ENCODE results near the gene CARD6. TPM values are rescaled to one million over a fixed set of nuclear protein-coding genes. Genes with fewer than 3 reads are reported as not detected.

Gene CARD6
- total RNA-seq, 4 donors from 2014 or later, result 2.2 to 5.4 (median 3.6) TPM

- DNase-seq (ENCODE audit: low spot score in 2 of 2), result no peak
- WGBS, 2 donors, result 38 to 51% methylated on average over 13 of the region's 13 CpGs
- H3K4me3 ChIP-seq (ENCODE audit: low read depth, poor library complexity, severe bottlenecking), result peak overlapping the region; percentile 93
- no peak for TF ChIP-seq CTCF (IDR thresholded peaks at IDR 0.05)
- no peak for TF ChIP-seq POLR2A (IDR thresholded peaks at IDR 0.05)
- intact Hi-C loops (cut with DNase I; ENCODE audit: low total_unique reads), result no loop called here
Observed at GRCh38 chr5:40833712-40834229, 7.4 kb upstream of the CARD6 start.

GRCh38 chr5:40834391-40834848, 6.7 kb upstream of the CARD6 start:
- no peak for DNase-seq (ENCODE audit: low spot score in 2 of 2)
- WGBS, 2 donors, result 1% methylated on average over 21 of the region's 21 CpGs
- intact Hi-C loops (cut with DNase I; ENCODE audit: low total_unique reads), result no loop called here
- H3K4me3 ChIP-seq (ENCODE audit: low read depth, poor library complexity, severe bottlenecking), result peak overlapping the region; percentile 93
- no peak for TF ChIP-seq POLR2A (IDR thresholded peaks at IDR 0.05)
- TF ChIP-seq CTCF (IDR thresholded peaks at IDR 0.05), result no peak

- no peak for TF ChIP-seq CTCF (IDR thresholded peaks at IDR 0.05)
- peak in 1 of 2 donors; percentile 60 for TF ChIP-seq POLR2A (IDR thresholded peaks at IDR 0.05)
- intact Hi-C loops (cut with DNase I; ENCODE audit: low total_unique reads), result no loop called here
- DNase-seq (ENCODE audit: low spot score in 2 of 2), result peak; percentile 96 to 99
- peak within 1 kb of the TSS; percentile 93 for H3K4me3 ChIP-seq (ENCODE audit: low read depth, poor library complexity, severe bottlenecking)
- 2 to 5% methylated on average over 61 of the region's 61 CpGs for WGBS, 2 donors
Observed at GRCh38 chr5:40834849-40835787, 6.0 kb upstream of the CARD6 start, which contains the start of gene RPL37. RPL37 (minus strand) TSS chr5:40835222; CDS start chr5:40835185, 37 bp downstream.

- WGBS, 2 donors, result 89 to 94% methylated on average over 6 of the region's 6 CpGs
- no peak overlapping the region for H3K4me3 ChIP-seq (ENCODE audit: low read depth, poor library complexity, severe bottlenecking)
- TF ChIP-seq CTCF (IDR thresholded peaks at IDR 0.05) (no peak), POLR2A (IDR thresholded peaks at IDR 0.05) (no peak)
- no peak for DNase-seq (ENCODE audit: low spot score in 2 of 2)
- intact Hi-C loops (cut with DNase I; ENCODE audit: low total_unique reads), result no loop called here
Observed at GRCh38 chr5:40838086-40838485, 3.1 kb upstream of the CARD6 start.

GRCh38 chr5:40842351-40842750, 1.2 kb downstream of the CARD6 start:
- no peak for DNase-seq (ENCODE audit: low spot score in 2 of 2)
- 41 to 51% methylated on average over 2 of the region's 2 CpGs for WGBS, 2 donors
- TF ChIP-seq POLR2A (IDR thresholded peaks at IDR 0.05) (no peak), CTCF (IDR thresholded peaks at IDR 0.05) (no peak)
- H3K4me3 ChIP-seq (ENCODE audit: low read depth, poor library complexity, severe bottlenecking), result no peak overlapping the region
- intact Hi-C loops (cut with DNase I; ENCODE audit: low total_unique reads), result no loop called here
